Central memory CD8-positive, alpha-beta T cell (primary cell): ENCODE data around the gene RAC3.

Source experiments
- ATAC-seq: fragments of 150-1000 bp; cut with Tn5 transposase; replicated peaks from 2 replicates; pipeline ENCODE4 v1.10.0; 2022; ENCODE audit warnings: mild to moderate bottlenecking, moderate FRiP score, moderate number of reproducible peaks; ENCODE audit not compliant: poor library complexity, severe bottlenecking; ENCODE audit errors: extremely low read depth
- DNase-seq, 2 donors: peaks; one replicate each; pipeline ENCODE4 v3.0.0; 2021; ENCODE audit warnings: low spot score in 2 of 2
- H3K27ac Mint-ChIP-seq: one replicate; pipeline ENCODE4 v1.8.0; 2022; ENCODE audit warnings: low read depth, mild to moderate bottlenecking, moderate library complexity, mixed read lengths
- H3K27me3 Mint-ChIP-seq: one replicate; pipeline ENCODE4 v1.8.0; 2022; ENCODE audit warnings: mixed read lengths
- H3K36me3 Mint-ChIP-seq: one replicate; pipeline ENCODE4 v1.8.0; 2022; ENCODE audit warnings: mild to moderate bottlenecking, moderate library complexity, mixed read lengths; ENCODE audit not compliant: insufficient read depth
- H3K4me1 Mint-ChIP-seq: one replicate; pipeline ENCODE4 v1.8.0; 2022; ENCODE audit warnings: mixed read lengths
- H3K4me3 Mint-ChIP-seq: one replicate; pipeline ENCODE4 v1.8.0; 2022; ENCODE audit warnings: mild to moderate bottlenecking, moderate library complexity, mixed read lengths
- H3K9me3 Mint-ChIP-seq: one replicate; pipeline ENCODE4 v1.8.0; 2022; ENCODE audit warnings: mixed read lengths

The RAC3 gene

GRCh38 chr17:82055023-82055964 is 23.8 kb downstream of the RAC3 start:
- DNase-seq (no peak), ATAC-seq (no peak)
- Mint-ChIP-seq H3K4me1 (peaks cover 5% of the 10 kb centered on the region), H3K9me3 (no peaks in the 10 kb centered on the region), H3K27me3 (no peaks in the 10 kb centered on the region), H3K27ac (no peak overlapping the region), H3K36me3 (peaks cover 13% of the 10 kb centered on the region), H3K4me3 (no peak overlapping the region)

- Mint-ChIP-seq H3K4me3 (no peak overlapping the region), H3K27me3 (no peaks in the 10 kb centered on the region), H3K27ac (no peak overlapping the region), H3K36me3 (peaks cover 13% of the 10 kb centered on the region), H3K4me1 (no peaks in the 10 kb centered on the region), H3K9me3 (no peaks in the 10 kb centered on the region)
- ATAC-seq, result no peak
- DNase-seq, result no peak
Measured at GRCh38 chr17:82055965-82056728, 24.7 kb downstream of the RAC3 start.

- peaks cover 13% of the 10 kb centered on the region for H3K36me3 Mint-ChIP-seq
- H3K27ac Mint-ChIP-seq, result no peak overlapping the region
- ATAC-seq, result no peak
Measured at GRCh38 chr17:82056729-82057621, 25.5 kb downstream of the RAC3 start.

GRCh38 chr17:82058230-82058854 is 26.9 kb downstream of the RAC3 start:
- no peak overlapping the region for H3K4me3 Mint-ChIP-seq
- DNase-seq, result no peak
- ATAC-seq, result no peak
- H3K27me3 Mint-ChIP-seq, result no peaks in the 10 kb centered on the region
- no peaks in the 10 kb centered on the region for H3K4me1 Mint-ChIP-seq
- H3K27ac Mint-ChIP-seq, result no peak overlapping the region
- no peaks in the 10 kb centered on the region for H3K9me3 Mint-ChIP-seq
- peaks cover 15% of the 10 kb centered on the region for H3K36me3 Mint-ChIP-seq

More at GRCh38 chr17:82056729-82057621, 25.5 kb downstream of the RAC3 start:
- no peaks in the 10 kb centered on the region for H3K4me1 Mint-ChIP-seq
- H3K27me3 Mint-ChIP-seq, result no peaks in the 10 kb centered on the region
- no peaks in the 10 kb centered on the region for H3K9me3 Mint-ChIP-seq
- no peak overlapping the region for H3K4me3 Mint-ChIP-seq
- DNase-seq, result no peak

GRCh38 chr17:82058855-82059249 is 27.4 kb downstream of the RAC3 start:
- Mint-ChIP-seq H3K27me3 (no peaks in the 10 kb centered on the region), H3K4me1 (no peaks in the 10 kb centered on the region), H3K36me3 (peaks cover 15% of the 10 kb centered on the region), H3K9me3 (no peaks in the 10 kb centered on the region), H3K4me3 (no peak overlapping the region), H3K27ac (no peak overlapping the region)
- ATAC-seq (no peak), DNase-seq (no peak)

GRCh38 chr17:82059272-82060000 is 28.0 kb downstream of the RAC3 start:
- H3K9me3 Mint-ChIP-seq, result no peaks in the 10 kb centered on the region
- no peak for DNase-seq
- no peak overlapping the region for H3K4me3 Mint-ChIP-seq
- H3K27ac Mint-ChIP-seq, result no peak overlapping the region
- H3K27me3 Mint-ChIP-seq, result no peaks in the 10 kb centered on the region
- ATAC-seq, result no peak
- no peaks in the 10 kb centered on the region for H3K4me1 Mint-ChIP-seq
- H3K36me3 Mint-ChIP-seq, result peaks cover 15% of the 10 kb centered on the region

GRCh38 chr17:82060001-82060380 is 28.5 kb downstream of the RAC3 start:
- no peak overlapping the region for H3K27ac Mint-ChIP-seq
- no peaks in the 10 kb centered on the region for H3K4me1 Mint-ChIP-seq
- H3K9me3 Mint-ChIP-seq, result no peaks in the 10 kb centered on the region
- H3K36me3 Mint-ChIP-seq, result peaks cover 17% of the 10 kb centered on the region
- H3K4me3 Mint-ChIP-seq, result no peak overlapping the region
- no peak for ATAC-seq
- no peak for DNase-seq
- H3K27me3 Mint-ChIP-seq, result no peaks in the 10 kb centered on the region

- H3K27ac Mint-ChIP-seq, result no peak overlapping the region
Measured at GRCh38 chr17:82060614-82061013, 29.1 kb downstream of the RAC3 start.

GRCh38 chr17:82061047-82061925 is 29.8 kb downstream of the RAC3 start:
- Mint-ChIP-seq H3K27ac (no peak overlapping the region), H3K27me3 (no peaks in the 10 kb centered on the region), H3K36me3 (peaks cover 17% of the 10 kb centered on the region), H3K9me3 (no peaks in the 10 kb centered on the region), H3K4me3 (no peak overlapping the region), H3K4me1 (peaks cover 4% of the 10 kb centered on the region)
- no peak for ATAC-seq
- no peak for DNase-seq

More at GRCh38 chr17:82060614-82061013, 29.1 kb downstream of the RAC3 start:
- Mint-ChIP-seq H3K36me3 (peaks cover 15% of the 10 kb centered on the region), H3K4me3 (no peak overlapping the region), H3K4me1 (no peaks in the 10 kb centered on the region), H3K27me3 (no peaks in the 10 kb centered on the region), H3K9me3 (no peaks in the 10 kb centered on the region)
- ATAC-seq (no peak), DNase-seq (no peak)

- H3K4me3 Mint-ChIP-seq, result no peak overlapping the region
- no peak overlapping the region for H3K27ac Mint-ChIP-seq
Measured at GRCh38 chr17:82062076-82062983, 30.9 kb downstream of the RAC3 start.

More at GRCh38 chr17:82062076-82062983, 30.9 kb downstream of the RAC3 start:
- ATAC-seq (no peak), DNase-seq (no peak)
- no peaks in the 10 kb centered on the region for H3K9me3 Mint-ChIP-seq
- no peaks in the 10 kb centered on the region for H3K27me3 Mint-ChIP-seq
- peaks cover 7% of the 10 kb centered on the region for H3K4me1 Mint-ChIP-seq
- H3K36me3 Mint-ChIP-seq, result peaks cover 15% of the 10 kb centered on the region
